Myocyte (in vitro differentiated cells): ENCODE measurements around the gene NOSTRIN. TPM values are rescaled to one million over a fixed set of nuclear protein-coding genes. Genes with fewer than 3 reads are reported as not detected.
"Not testable (repeated sequence)": the region's sequence is repeated elsewhere in the genome, so short reads cannot be mapped to it uniquely, and the experiment has no call there.

ENCODE experiments used
- DNase-seq: peaks from one replicate; pipeline ENCODE4 v3.0.0-alpha.2; 2012; ENCODE audit warnings: low read depth
- total RNA-seq: library from RNA; depleted of rRNA; stranded (reverse); fragments of >200 nt; gene quantifications from 2 replicates; pipeline ENCODE4 v1.2.3, GENCODE V29; 2014

Gene NOSTRIN
- total RNA-seq, 1 donor from 2014 or later = not detected

DNA sequence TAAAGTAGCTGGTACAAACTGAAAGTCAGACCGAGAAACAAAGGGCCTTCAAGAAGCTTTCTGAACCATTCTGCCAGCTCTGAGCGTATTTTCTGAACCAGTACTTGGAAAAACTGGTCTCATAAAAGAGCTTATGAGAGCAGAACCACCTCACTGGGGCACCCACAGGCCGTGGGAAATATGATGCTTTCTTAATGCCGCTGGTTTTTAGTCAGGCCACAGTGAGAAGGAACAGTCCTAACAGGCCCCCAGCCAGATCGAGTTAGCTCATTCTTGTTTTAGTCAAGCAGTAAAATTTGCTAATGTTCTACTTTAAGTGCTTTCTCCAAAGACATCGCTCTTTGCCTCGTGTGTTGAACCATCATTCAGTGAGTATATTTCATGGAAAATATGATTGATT, 12.7 kb upstream of the NOSTRIN start:
- DNase-seq = no peak

GRCh38 chr2:168790226-168790902, 12.1 kb upstream of the NOSTRIN start:
- no peak for DNase-seq

GRCh38 chr2:168791140-168791539, 11.3 kb upstream of the NOSTRIN start:
- not testable (repeated sequence) for DNase-seq

- no peak for DNase-seq
Measured at GRCh38 chr2:168793596-168793995, 8.8 kb upstream of the NOSTRIN start.

DNA sequence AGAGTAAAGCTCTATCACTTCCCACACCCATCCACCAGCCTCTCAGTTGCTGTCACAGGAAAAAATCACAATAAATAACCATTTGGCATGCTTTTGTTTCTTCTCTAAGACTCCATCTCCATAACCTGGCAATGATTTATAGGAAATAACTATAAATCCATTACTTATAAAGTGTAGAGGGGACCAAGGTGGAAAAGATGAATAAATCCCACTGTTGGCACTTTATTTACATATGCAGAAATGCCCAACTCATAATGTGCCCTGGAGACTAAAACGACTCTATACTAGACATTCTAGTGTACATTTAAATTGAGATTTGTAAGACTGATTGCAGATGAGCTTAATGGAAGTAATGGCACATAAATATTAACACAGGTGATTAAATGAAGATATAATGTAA, 7.5 kb upstream of the NOSTRIN start:
- DNase-seq = no peak

DNA sequence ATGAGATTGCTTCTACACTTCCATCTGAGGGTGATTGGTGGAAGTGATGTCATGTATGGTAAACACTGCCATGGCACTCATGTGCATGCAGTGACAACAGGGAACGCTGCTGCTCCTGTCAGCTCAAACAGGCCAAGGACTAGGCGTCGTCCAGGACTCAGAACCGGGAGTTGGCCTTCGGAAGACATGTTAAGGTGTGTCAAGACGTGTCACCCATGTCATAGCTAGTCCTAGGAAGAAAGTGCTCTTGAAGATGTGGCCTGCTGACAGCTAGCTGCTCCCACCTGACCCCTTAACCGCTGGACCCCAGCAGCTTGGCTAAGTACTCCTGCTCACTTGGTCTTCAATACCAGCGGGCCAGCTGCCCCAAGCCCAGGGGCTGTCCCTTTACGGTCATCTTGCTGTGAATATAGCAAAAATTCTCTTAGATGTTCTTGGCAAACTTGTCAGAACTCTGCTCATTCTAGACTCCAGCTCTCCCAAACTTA, 6.3 kb upstream of the NOSTRIN start:
- DNase-seq = no peak

DNA sequence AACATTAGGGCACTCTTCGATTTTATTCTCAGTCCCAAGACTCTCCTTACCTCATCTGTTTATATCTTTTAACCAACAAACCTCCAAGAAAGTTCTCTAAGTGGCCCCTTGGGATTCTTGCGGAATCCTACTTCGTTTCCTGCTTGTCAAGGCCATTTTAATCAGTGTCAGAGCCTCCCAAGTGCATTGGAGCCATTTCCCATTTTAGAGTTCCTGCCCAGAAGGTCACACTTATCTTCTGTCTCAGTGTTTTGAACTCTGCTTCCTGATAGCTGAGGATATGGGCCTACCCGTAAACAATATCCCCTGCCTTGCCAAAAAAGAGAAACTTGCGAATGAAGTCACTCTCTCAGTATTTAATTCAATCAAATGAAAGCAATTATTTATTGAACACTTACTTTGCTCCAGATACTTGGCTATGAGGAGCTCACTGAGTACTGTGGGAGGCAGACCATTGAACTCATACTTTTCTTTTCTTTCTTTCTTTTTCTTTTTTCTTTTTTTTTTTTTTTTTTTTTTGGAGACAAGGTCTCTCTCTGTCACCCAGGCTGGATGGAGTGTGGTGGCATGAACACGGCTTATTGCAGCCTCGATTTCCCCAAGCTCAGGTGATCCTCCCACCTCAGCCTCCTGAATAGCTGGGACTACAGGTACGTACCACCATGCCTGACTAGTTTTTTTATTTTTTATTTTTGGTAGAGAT, 5.7 kb upstream of the NOSTRIN start:
- DNase-seq = no peak

- DNase-seq = no peak
Measured at GRCh38 chr2:168797286-168797655, 5.2 kb upstream of the NOSTRIN start.

DNA sequence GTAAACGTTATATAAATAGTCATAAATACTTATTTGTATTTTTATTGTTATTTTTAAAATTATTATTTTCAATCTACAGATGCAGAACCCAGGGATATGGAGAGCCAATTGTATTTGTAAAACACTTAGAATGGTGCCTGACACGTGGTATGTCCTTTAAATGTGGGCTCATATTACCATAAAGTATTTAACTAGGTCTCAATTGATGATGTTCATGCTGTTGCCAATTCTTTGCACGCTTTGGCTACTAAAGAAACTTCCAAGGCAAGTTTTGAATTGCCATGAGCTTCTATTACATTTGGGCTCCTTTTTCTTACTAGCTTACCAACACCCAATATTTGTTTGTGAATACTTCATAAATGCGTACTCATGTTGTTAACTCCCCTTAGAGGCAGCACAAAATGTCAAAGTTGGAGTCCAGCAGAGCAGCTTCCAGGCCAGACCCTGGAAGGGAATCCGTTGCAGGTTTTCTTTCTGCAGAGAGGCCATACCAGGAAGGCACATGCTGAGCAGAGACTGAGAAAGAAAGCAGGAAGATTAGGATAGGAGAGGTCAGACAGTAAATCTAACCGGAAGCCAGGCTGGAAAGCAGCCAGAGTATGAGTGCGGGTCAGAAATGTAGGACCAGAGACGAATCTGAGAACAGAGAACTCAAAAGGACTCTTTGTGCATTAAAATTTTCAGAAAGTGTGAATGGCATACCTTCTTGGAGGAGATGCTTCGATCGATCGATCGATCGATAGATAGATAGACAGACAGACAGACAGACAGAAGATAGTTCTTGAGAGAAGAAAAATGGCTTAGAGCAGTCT, 4.2 kb upstream of the NOSTRIN start:
- DNase-seq = no peak

- no peak for DNase-seq
Measured at GRCh38 chr2:168798888-168799410, 3.5 kb upstream of the NOSTRIN start.

- no peak for DNase-seq
Measured at GRCh38 chr2:168801471-168801870, 966 bp upstream of the NOSTRIN start.

GRCh38 chr2:168802859-168803725, 655 bp downstream of the NOSTRIN start:
- no peak for DNase-seq

- DNase-seq = no peak
Measured at GRCh38 chr2:168804214-168804613, 1.8 kb downstream of the NOSTRIN start.

DNA sequence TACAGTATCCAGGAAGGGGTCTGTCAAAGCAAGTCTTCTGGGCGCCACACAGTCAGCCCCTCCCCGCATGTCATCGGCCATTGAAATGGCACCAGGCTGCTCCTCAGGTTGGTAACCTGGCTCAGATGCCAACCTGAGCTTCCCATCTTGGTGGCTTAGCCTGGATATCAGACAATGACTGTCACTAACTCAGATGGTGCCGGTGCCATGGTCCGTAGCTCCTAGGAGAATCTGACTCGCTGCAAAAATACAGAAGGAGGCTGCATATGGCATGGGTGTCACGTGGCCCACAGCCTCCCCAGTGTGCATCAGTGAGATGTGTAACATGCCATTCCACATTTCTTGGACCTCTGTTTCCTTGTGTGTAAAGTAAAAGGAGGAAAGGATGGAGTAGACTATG, 3.2 kb downstream of the NOSTRIN start:
- no peak for DNase-seq

DNA sequence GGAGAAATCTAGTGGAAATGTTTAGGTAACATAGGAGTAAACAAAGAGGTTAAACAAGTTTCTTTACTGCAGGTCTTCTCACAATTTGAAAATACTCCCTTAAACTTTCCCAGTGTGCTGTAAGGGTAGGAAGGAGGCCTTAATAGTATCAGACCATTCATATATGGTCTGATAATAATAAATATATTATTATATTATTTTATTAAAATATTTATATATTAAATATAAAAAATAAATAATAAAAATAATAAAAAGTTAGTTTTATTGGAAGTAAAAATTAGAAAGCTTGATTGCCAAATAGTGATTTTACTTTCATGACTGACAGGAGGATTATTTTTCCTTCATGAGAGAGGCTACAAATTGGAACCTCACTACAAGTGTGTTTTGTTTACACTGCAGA, 7.1 kb downstream of the NOSTRIN start:
- no peak for DNase-seq

GRCh38 chr2:168810235-168810634, 7.8 kb downstream of the NOSTRIN start:
- no peak for DNase-seq

GRCh38 chr2:168811696-168812095, 9.3 kb downstream of the NOSTRIN start:
- DNase-seq = no peak

GRCh38 chr2:168814046-168814445, 11.6 kb downstream of the NOSTRIN start:
- DNase-seq = no peak

DNA sequence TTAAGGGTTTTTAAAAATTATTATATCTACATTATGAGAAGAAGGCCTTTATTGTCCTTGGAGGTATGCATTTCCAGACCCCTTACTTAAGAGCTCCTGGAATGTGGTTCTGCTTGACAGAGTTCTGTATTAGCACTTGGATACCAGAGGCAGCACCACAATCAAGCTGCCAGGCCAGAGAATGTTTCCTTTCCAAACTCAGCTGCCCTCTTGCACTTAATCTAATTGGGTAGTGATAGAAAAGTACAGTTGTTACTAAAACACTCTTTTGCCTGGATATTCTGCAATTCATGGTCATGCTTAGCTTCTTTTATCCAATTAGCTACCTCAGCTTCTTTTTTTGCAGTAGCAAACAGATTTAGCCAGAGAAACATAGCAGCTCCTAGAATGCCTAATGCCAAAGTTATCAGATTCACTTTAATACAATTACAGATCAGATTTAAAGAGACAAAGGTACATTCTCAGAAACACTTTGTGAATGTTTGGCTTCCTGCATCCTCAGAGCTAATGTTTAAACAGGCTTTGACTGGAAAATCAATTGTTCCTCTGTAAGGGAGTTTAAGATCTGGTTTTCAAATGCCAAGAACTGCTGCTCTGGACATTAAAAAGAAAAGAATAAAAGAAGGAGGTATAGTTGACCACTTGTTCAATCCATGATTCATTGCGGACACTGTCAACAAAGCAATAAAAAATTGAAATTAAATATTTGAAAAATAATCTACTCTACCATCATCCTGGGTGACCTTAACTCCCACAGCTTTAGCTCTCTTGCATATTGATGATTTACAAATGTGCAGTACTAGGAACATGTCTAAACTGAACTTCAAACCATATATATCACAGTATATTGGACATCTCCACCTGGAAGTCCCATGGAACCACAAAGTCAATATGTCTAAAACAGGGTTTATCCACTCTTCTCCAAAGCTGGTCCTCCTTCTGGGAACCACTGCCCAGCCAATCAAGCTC, 12.8 kb downstream of the NOSTRIN start:
- DNase-seq = no peak

GRCh38 chr2:168816369-168816768, 13.9 kb downstream of the NOSTRIN start:
- peak; percentile 32 for DNase-seq
